ENCODE data around the gene TMEM44.

The TMEM44 gene

GRCh38 chr3:194633349-194634004 is at the start of gene TMEM44:
TSS of gene TMEM44 (minus strand) at chr3:194633419. CDS start at chr3:194633215, 204 bp downstream.
- DNase-seq: peak; percentile 54

- peak; percentile 57 for DNase-seq
Measured at GRCh38 chr3:194682694-194683310, 49.6 kb upstream of the TMEM44 start.

- no peak for DNase-seq
Measured at GRCh38 chr3:194682189-194682693, 49.0 kb upstream of the TMEM44 start.

- no peak for DNase-seq
Measured at GRCh38 chr3:194680888-194681615, 47.8 kb upstream of the TMEM44 start.

- DNase-seq: no peak
Measured at GRCh38 chr3:194676471-194676870, 43.3 kb upstream of the TMEM44 start.

- DNase-seq: no peak
Measured at GRCh38 chr3:194675680-194676079, 42.5 kb upstream of the TMEM44 start.

- peak; percentile 79 for DNase-seq
Measured at GRCh38 chr3:194675081-194675640, 41.9 kb upstream of the TMEM44 start.

- no peak for DNase-seq
Measured at GRCh38 chr3:194673761-194674160, 40.5 kb upstream of the TMEM44 start.

- DNase-seq: no peak
Measured at GRCh38 chr3:194672876-194673275, 39.7 kb upstream of the TMEM44 start.

GRCh38 chr3:194671900-194672808 is 38.9 kb upstream of the TMEM44 start, which contains the start of gene LSG1:
TSS of gene LSG1 (minus strand) at chr3:194672191. CDS start at chr3:194672162, 29 bp downstream.
- DNase-seq: peak; percentile 87

- no peak for DNase-seq
Measured at GRCh38 chr3:194671511-194671899, 38.3 kb upstream of the TMEM44 start.

- DNase-seq: no peak
Measured at GRCh38 chr3:194667363-194667762, 34.1 kb upstream of the TMEM44 start.

- DNase-seq: no peak
Measured at GRCh38 chr3:194664857-194665256, 31.6 kb upstream of the TMEM44 start.

GRCh38 chr3:194661946-194662345 is 28.7 kb upstream of the TMEM44 start:
- no peak for DNase-seq

GRCh38 chr3:194661374-194661773 is 28.2 kb upstream of the TMEM44 start:
- no peak for DNase-seq

- DNase-seq: no peak
Measured at GRCh38 chr3:194659778-194660177, 26.6 kb upstream of the TMEM44 start.

- DNase-seq: no peak
Measured at GRCh38 chr3:194658477-194659242, 25.4 kb upstream of the TMEM44 start.

GRCh38 chr3:194657439-194657838 is 24.2 kb upstream of the TMEM44 start:
- no peak for DNase-seq

- DNase-seq: no peak
Measured at GRCh38 chr3:194654443-194654842, 21.2 kb upstream of the TMEM44 start.

GRCh38 chr3:194647747-194648146 is 14.5 kb upstream of the TMEM44 start:
- no peak for DNase-seq

GRCh38 chr3:194642769-194643168 is 9.6 kb upstream of the TMEM44 start:
- no peak for DNase-seq

GRCh38 chr3:194640829-194641228 is 7.6 kb upstream of the TMEM44 start:
- peak; percentile 6 for DNase-seq
